ENCODE data around the gene GATA3. TPM values are rescaled to one million over a fixed set of nuclear protein-coding genes. Genes with fewer than 3 reads are reported as not detected.

GATA3 gene
- total and polyA plus RNA-seq, 8 donors: 1.7 to 4.7 (median 2.7) TPM

DNA sequence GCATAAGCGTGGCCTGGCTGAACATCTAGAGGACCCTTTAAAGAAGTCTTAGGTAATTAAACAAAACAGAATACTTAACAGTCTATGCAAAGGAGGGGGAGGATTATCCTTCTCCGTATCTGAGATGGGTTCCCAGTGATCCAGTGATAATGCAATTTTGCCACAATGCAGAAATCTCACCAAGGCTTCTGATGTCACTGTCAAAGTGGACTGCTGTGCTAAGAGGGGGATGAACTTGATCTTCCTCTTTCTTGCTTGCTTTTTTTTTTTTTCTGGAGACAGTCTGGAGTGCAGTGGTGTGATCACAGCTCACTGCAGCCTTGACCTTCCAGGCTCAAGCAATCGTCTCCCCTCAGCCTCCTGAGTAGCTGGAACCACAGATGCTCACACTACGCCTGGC, 30.8 kb downstream of the GATA3 start:
- no peaks in the 10 kb centered on the region for H3K27me3 ChIP-seq
- H3K9me3 ChIP-seq: no peaks in the 10 kb centered on the region
- TF ChIP-seq, protein P1, sequence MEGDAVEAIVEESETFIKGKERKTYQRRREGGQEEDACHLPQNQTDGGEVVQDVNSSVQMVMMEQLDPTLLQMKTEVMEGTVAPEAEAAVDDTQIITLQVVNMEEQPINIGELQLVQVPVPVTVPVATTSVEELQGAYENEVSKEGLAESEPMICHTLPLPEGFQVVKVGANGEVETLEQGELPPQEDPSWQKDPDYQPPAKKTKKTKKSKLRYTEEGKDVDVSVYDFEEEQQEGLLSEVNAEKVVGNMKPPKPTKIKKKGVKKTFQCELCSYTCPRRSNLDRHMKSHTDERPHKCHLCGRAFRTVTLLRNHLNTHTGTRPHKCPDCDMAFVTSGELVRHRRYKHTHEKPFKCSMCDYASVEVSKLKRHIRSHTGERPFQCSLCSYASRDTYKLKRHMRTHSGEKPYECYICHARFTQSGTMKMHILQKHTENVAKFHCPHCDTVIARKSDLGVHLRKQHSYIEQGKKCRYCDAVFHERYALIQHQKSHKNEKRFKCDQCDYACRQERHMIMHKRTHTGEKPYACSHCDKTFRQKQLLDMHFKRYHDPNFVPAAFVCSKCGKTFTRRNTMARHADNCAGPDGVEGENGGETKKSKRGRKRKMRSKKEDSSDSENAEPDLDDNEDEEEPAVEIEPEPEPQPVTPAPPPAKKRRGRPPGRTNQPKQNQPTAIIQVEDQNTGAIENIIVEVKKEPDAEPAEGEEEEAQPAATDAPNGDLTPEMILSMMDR (IDR thresholded peaks at IDR 0.05): no peak
- no peak for DNase-seq
- no peak for ATAC-seq
- H3K36me3 ChIP-seq: no peaks in the 10 kb centered on the region
- H3K27ac ChIP-seq: no peak overlapping the region
- H3K4me1 ChIP-seq: no peaks in the 10 kb centered on the region
- intact Hi-C loops (cut with DNase I): no loop called here
- no peak overlapping the region for H3K4me3 ChIP-seq

DNA sequence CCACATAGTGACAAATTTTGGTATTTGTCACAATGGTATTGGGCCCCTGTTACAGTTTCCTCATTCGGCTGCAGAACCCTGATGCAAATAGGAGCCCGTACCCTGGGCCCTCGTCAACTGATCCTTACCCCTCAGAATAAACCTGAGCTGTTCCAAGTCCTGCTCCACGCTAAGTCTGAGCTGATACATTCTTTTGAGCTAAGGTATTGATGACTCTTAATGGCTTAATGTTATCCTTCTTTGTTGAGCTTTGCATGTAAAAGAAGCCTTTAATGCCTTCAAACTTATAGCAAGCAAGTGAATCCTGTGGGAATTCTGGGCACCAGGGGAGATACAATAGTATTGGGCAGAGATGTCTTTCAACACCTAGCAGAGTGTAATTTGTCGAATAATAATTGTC, 31.8 kb downstream of the GATA3 start:
- H3K4me1 ChIP-seq: no peaks in the 10 kb centered on the region
- no peaks in the 10 kb centered on the region for H3K27me3 ChIP-seq
- DNase-seq (no peak), ATAC-seq (no peak)
- TF ChIP-seq, protein P1 (IDR thresholded peaks at IDR 0.05): no peak
- no peak overlapping the region for H3K27ac ChIP-seq
- no peak overlapping the region for H3K4me3 ChIP-seq
- H3K9me3 ChIP-seq: no peaks in the 10 kb centered on the region
- intact Hi-C loops (cut with DNase I): no loop called here
- no peaks in the 10 kb centered on the region for H3K36me3 ChIP-seq

DNA sequence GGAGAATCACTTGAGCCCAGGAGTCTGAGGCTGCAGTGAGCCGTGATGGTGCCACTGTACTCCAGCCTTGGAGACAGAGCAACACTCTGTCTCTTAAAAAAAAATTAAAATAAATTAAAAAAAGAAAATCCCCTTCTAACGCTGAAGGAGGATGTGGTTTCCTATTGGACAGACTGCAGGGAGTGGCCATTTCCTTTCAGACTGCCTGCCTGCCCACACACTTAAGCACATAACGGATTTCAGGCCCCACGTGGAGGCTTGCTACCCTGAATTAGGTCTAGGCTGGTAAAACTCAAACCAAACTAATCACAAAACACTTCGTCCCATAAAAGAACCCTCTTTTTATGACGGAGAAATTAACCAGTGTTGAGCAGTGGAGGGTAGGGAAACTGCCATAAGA, 34.0 kb downstream of the GATA3 start:
- TF ChIP-seq, protein P1 (IDR thresholded peaks at IDR 0.05): no peak
- DNase-seq (no peak), ATAC-seq (no peak)
- Histone ChIP-seq H3K4me3 (no peak overlapping the region), H3K4me1 (no peaks in the 10 kb centered on the region), H3K36me3 (no peaks in the 10 kb centered on the region), H3K27ac (no peak overlapping the region), H3K9me3 (no peaks in the 10 kb centered on the region), H3K27me3 (no peaks in the 10 kb centered on the region)
- intact Hi-C loops (cut with DNase I): no loop called here

DNA sequence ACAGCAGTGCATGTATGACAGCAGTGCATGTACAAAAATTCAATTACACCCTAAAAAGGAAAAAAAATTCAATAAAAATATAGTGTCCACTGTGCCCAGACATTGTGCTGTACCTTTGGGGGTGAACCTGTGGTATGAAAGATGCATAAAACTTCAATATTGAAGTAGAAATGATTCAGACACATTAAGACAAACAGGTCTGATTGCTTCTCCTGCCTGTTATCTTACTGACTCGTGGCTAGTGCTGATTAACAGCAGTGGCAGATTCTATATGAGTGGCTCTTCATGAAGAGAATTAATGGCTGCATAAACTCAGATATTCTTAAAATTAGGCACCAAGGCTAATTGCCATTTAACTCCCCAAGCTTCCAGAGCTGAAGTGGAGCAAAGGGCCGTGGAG, 37.9 kb downstream of the GATA3 start:
- ATAC-seq: no peak
- no peak for DNase-seq
- intact Hi-C loops (cut with DNase I): no loop called here
- no peaks in the 10 kb centered on the region for H3K9me3 ChIP-seq
- H3K4me1 ChIP-seq: no peaks in the 10 kb centered on the region
- no peaks in the 10 kb centered on the region for H3K27me3 ChIP-seq
- no peak overlapping the region for H3K27ac ChIP-seq
- TF ChIP-seq, protein P1 (IDR thresholded peaks at IDR 0.05): no peak
- H3K36me3 ChIP-seq: no peaks in the 10 kb centered on the region
- H3K4me3 ChIP-seq: no peak overlapping the region

DNA sequence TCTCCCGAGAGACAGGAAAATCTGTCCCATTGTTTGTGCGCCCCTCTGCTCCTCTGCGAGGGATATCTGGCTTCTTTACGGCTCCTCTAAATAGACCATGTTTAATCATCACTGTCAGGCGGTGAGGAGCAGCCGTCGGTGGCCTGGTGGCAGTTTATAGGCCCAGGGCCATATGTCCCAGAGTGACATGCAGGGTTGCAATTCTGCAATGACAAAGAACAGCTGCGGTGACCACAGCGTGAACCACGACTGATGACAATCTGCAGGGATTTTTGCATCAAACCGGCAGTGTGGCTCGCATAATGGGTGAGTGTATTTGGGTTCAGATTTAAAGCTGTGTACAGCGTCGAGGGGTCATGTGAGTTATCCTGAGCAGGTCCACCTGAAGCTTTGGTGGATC, 41.5 kb downstream of the GATA3 start:
- no peak overlapping the region for H3K27ac ChIP-seq
- TF ChIP-seq, protein P1 (IDR thresholded peaks at IDR 0.05): no peak
- no peaks in the 10 kb centered on the region for H3K27me3 ChIP-seq
- H3K9me3 ChIP-seq: no peaks in the 10 kb centered on the region
- DNase-seq (no peak), ATAC-seq (no peak)
- no peaks in the 10 kb centered on the region for H3K36me3 ChIP-seq
- intact Hi-C loops (cut with DNase I): no loop called here
- no peaks in the 10 kb centered on the region for H3K4me1 ChIP-seq
- H3K4me3 ChIP-seq: no peak overlapping the region

Measured in left lung (tissue), 10 donors.